Activated CD4-positive, alpha-beta T cell treated with anti-CD3 and anti-CD28 coated beads for 48 hours (primary cell): ENCODE measurements around the gene CYB5B.

ENCODE experiments used
- DNase-seq: peaks from one replicate; pipeline ENCODE4 v3.0.0-alpha.2; 2020

The CYB5B gene

GRCh38 chr16:69424053-69424934 lies at the start of gene CYB5B:
CYB5B (plus strand) TSS chr16:69424619; CDS start chr16:69424684, 65 bp downstream.
- DNase-seq, result peak; percentile 97

DNA sequence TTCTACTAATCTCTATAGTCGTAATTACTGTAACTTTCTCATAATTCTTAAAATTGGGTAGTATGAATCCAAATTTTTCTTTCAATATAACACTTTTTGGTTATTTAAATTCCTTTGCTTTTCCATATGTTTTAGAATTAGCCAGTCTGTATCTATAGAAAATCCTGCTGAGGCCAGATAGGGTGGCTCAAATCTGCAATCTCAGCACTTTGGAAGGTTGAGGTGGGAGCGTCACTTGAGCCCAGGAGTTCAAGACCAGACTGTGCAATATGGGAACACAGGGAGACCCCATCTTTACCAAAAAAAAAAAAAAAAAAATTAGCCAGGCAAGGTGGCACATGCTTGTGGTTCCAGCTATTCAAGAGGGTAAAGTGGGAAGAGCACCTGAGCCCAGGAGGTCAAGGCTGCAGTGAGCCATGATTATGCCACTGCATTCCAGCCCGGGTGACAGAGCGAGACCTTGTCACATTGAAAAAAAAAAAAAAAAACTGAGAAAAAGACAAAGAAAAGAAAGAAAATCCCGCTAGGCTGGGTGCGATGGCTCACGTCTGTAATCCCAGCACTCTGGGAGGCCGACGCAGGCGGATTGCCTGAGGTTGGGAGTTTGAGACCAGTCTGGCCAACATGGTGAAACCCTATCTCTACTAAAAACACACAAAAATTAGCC lies 47.9 kb upstream of the CYB5B start:
- no peak for DNase-seq

- no peak for DNase-seq
Observed at GRCh38 chr16:69378036-69378435, 46.4 kb upstream of the CYB5B start.

DNA sequence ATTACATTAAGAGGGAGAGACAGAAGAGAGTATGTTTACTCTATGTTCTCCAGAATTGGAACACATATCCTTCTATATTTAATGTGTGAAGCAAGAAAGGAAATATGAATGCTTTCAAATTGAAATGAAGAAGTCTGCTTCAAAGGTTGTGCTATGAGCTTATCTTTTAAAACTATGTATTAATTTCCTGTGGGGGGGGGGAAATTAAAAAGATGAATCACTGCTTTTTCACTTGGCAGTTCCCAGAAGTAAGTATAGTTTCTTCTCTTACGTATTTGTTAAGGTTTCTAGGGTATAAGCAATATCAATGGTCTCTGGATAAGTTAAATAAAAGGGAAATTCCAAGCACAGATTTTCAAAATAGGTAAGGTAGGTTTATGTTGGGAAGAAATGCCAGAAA lies 45.7 kb upstream of the CYB5B start:
- DNase-seq, result no peak

DNA sequence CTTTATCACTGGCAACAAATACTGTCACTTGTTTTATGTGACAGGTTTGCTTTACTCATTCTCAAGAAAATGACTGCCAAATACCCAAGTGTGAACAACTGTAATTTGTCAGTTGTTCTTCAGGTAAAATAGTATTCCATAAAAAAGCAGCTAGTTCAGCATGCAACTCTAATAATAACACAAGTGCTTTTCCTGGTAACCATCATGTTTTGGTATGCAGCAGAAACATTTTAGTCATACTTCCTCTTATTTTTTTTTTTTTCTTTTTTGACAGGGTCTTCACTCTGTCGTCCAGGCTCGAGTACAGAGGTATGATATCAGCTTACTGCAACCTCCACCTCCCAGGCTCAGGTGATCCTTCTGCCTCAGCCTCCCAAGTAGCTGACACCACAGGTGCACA lies 43.2 kb upstream of the CYB5B start:
- no peak for DNase-seq

GRCh38 chr16:69382421-69382820 lies 42.0 kb upstream of the CYB5B start:
- no peak for DNase-seq

DNA sequence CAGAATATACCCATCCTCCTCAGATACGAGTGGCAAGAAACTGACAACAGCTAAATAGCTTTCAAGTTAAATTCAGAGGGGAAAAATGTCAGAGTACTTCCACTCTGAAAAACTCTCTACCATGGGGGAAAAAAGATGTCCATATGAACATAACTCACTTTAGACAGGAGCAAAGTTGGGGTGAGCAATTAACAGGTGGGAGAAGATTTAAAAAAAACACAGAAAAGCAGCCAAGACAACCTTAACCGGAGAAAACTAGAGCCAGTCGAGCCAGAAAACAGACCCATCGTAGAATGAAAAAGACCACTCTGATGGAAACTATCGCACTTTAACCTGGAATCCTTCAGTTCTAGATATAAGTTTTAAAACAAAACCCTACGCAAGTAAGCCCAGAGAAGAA lies 39.4 kb upstream of the CYB5B start:
- no peak for DNase-seq

- no peak for DNase-seq
Observed at GRCh38 chr16:69386596-69386995, 37.8 kb upstream of the CYB5B start.

DNA sequence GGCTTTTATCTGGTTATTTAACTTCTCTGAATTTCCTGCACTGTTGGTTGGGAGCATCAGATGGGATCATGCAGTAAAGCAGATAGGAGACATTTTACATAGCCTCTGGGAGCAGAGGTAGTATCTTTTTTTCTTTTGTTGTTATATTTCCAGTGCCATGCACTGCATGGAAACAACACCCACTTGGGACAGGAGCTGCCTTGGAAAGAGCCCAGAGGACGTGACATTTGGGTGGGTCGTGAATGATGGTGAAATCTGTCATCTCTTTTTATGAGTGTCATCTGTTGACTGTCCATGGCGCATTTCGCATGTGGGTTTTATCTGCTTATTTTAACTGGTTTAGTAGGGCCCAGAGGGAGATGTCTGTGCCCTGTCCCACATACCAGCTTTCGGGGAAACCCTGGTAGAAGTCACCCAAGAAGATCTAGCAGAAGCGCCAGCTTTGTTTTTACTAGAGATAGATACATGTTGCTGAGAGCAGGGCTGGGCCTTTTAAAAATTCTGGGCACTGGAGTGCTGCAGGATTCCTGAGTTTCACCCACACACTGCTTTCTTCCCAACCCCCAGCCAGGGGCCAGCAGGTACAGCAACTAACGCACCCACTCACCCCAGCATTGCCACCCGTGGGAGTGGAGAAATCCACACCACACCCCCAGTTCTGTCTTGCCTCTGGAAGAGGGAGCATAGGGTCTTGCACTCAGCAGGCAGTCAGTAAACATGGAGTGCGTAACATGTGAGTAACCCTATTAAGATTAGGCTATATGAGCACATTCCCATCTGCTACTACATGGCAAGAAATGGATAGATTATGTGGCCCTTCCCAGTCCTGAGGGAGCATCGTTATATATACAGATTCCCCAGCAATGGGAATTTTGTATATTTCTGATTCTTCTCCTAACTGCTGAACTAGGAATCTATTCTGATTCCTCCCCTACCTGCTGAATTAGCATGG lies 30.2 kb upstream of the CYB5B start:
- DNase-seq, result no peak

GRCh38 chr16:69395859-69396186 lies 28.6 kb upstream of the CYB5B start:
- DNase-seq, result no peak

GRCh38 chr16:69396187-69397061 lies 28.0 kb upstream of the CYB5B start:
- DNase-seq, result peak; percentile 80

GRCh38 chr16:69397821-69398521 lies 26.4 kb upstream of the CYB5B start:
- no peak for DNase-seq

- no peak for DNase-seq
Observed at GRCh38 chr16:69399361-69399760, 25.1 kb upstream of the CYB5B start.

DNA sequence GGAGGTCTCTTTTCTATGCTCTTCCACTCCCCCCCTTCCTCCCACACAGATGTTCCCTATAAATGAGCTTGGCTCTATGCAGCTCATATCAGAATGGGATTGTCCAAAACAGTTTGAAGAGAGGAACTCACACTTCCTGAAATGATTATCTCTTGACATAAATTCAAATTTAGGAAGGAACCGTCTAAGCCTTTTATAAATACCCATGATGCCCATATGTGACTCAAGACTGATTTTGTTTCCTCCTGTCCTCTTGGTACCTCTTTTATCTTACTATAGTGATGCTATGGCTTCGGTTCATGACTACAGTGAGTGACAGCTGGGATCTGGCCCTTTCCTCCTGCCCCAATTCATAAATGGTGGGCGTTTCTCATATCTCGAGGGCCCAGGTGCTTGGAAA lies 22.0 kb upstream of the CYB5B start:
- DNase-seq, result no peak

GRCh38 chr16:69404275-69404805 lies 20.1 kb upstream of the CYB5B start:
- no peak for DNase-seq

GRCh38 chr16:69405326-69405725 lies 19.1 kb upstream of the CYB5B start:
- no peak for DNase-seq

- DNase-seq, result no peak
Observed at GRCh38 chr16:69405757-69406156, 18.7 kb upstream of the CYB5B start.

DNA sequence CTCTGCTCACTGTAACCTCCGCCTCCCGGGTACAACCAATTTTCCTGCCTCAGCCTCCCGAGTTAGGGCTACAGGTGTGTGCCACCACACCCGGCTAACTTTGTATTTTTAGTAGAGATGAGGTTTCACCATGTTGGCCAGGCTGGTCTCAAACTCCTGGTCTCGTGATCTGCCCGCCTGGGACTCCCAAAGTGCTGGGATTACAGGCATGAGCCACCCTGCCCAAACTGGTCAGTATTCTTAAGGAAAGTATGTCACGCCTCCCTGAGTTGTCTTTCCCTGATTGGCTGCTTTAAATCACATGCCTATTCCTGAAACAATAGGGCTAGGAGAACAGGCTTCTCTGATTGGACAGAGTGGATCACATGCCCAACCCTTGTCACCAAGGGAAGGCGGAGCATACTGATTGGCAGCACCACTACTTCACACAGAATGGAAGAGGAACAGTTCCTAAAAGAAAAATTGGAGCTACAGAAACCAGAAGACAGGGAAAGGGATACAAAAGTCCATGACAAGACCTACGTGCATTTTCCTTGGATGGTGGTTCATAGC lies 17.6 kb upstream of the CYB5B start:
- no peak for DNase-seq

- no peak for DNase-seq
Observed at GRCh38 chr16:69407702-69408323, 16.6 kb upstream of the CYB5B start.

- no peak for DNase-seq
Observed at GRCh38 chr16:69408475-69408874, 15.9 kb upstream of the CYB5B start.
